AG04449 (cell line): Measurements from ENCODE around the gene SULT6B1.

Source experiments
- CTCF ChIA-PET: fragments of 350-600 bp; formaldehyde crosslinking; extraction: SDS; loops from one replicate; lab custom pipeline; 2021; ENCODE audit warnings: antibody characterized with exemption; lab: Yijun Ruan, JAX
- POLR2A ChIA-PET: fragments of 400-600, 350-600 bp; formaldehyde crosslinking; extraction: SDS; loops from one replicate; lab custom pipeline; 2020; ENCODE audit warnings: antibody characterized with exemption, inconsistent platforms; lab: Yijun Ruan, JAX
- DNase-seq: peaks from one replicate; pipeline ENCODE4 v3.0.0-alpha.2; 2010; ENCODE audit warnings: low read depth, low spot score
- H3K4me3 ChIP-seq: 2 replicates; pipeline ENCODE4 v1.5.1; 2011; ENCODE audit warnings: low read depth, mild to moderate bottlenecking, control low read depth, low read length
- CTCF ChIP-seq: IDR thresholded peaks from one replicate; pipeline ENCODE4 v1.5.1; 2011; ENCODE audit warnings: mild to moderate bottlenecking, moderate library complexity, low read length, control low read depth, inconsistent platforms; ENCODE audit not compliant: insufficient read depth; ENCODE audit errors: missing control alignments

The SULT6B1 gene

GRCh38 chr2:37156857-37157714 lies 31.4 kb downstream of the SULT6B1 start, which contains the start of gene EIF2AK2:
TSS of gene EIF2AK2 (minus strand) at chr2:37156980. CDS start at chr2:37147806, 9,174 bp downstream.
- CTCF ChIA-PET: interaction anchor here (1.1 to 4.3 kb wide), 3 partner anchors 11 to 70 kb away, joined by 3 to 48 read pairs (median 4); no protein-coding TSS in a partner anchor

GRCh38 chr2:37156071-37156856 lies 32.2 kb downstream of the SULT6B1 start:
- TF ChIP-seq CTCF: no peak
- CTCF ChIA-PET: interaction anchor here (1.1 to 4.3 kb wide), 2 partner anchors 12 to 33 kb away, joined by 4 to 48 read pairs; no protein-coding TSS in a partner anchor
- DNase-seq: no peak
- POLR2A ChIA-PET: interaction anchor here (0.6 kb wide), 2 partner anchors 26 to 721 kb away, joined by 3 to 4 read pairs; no protein-coding TSS in a partner anchor
- H3K4me3 ChIP-seq: peak overlapping the region; percentile 78

More at GRCh38 chr2:37156857-37157714, 31.4 kb downstream of the SULT6B1 start, which contains the start of gene EIF2AK2:
- H3K4me3 ChIP-seq: peak within 1 kb of the TSS; percentile 78
- no peak for DNase-seq
- POLR2A ChIA-PET: interaction anchor here (0.6 kb wide), 2 partner anchors 25 to 720 kb away, joined by 3 to 4 read pairs; no protein-coding TSS in a partner anchor
- no peak for TF ChIP-seq CTCF

- ChIA-PET POLR2A (no interaction called here), CTCF (interaction anchor here (0.8 to 1.2 kb wide), 3 partner anchors 9 to 14 kb away, joined by 3 to 4 read pairs (median 3); no protein-coding TSS in a partner anchor)
- no peak for TF ChIP-seq CTCF
- DNase-seq: no peak
- H3K4me3 ChIP-seq: 0 out of 2 replicates have a peak overlapping the region, but pooled peaks have one; percentile 1
Observed at GRCh38 chr2:37154785-37155184, 33.7 kb downstream of the SULT6B1 start.

GRCh38 chr2:37153224-37153623 lies 35.2 kb downstream of the SULT6B1 start:
- no peak overlapping the region for H3K4me3 ChIP-seq
- no peak for DNase-seq
- CTCF ChIA-PET: no interaction called here
- TF ChIP-seq CTCF: no peak
- POLR2A ChIA-PET: no interaction called here

- no peak overlapping the region for H3K4me3 ChIP-seq
- no peak for TF ChIP-seq CTCF
- CTCF ChIA-PET: no interaction called here
- no peak for DNase-seq
- POLR2A ChIA-PET: no interaction called here
Observed at GRCh38 chr2:37149626-37150322, 38.7 kb downstream of the SULT6B1 start.
